WI38 (cell line): Measurements from ENCODE around the gene EBF3.

Experiments
- H3K4me3 ChIP-seq: 2 replicates; pipeline ENCODE4 v1.5.1; 2011; ENCODE audit warnings: low read depth, mild to moderate bottlenecking, control low read depth, low read length
- CTCF ChIP-seq: IDR thresholded peaks from 2 replicates; pipeline ENCODE4 v1.5.1; 2012; ENCODE audit warnings: low read depth, mild to moderate bottlenecking, control low read depth, low read length

The EBF3 gene

GRCh38 chr10:129898706-129899268 lies 65.3 kb downstream of the EBF3 start:
- no peak for TF ChIP-seq CTCF
- H3K4me3 ChIP-seq = no peak overlapping the region

GRCh38 chr10:129897871-129898626 lies 66.0 kb downstream of the EBF3 start:
- no peak overlapping the region for H3K4me3 ChIP-seq
- no peak for TF ChIP-seq CTCF

DNA sequence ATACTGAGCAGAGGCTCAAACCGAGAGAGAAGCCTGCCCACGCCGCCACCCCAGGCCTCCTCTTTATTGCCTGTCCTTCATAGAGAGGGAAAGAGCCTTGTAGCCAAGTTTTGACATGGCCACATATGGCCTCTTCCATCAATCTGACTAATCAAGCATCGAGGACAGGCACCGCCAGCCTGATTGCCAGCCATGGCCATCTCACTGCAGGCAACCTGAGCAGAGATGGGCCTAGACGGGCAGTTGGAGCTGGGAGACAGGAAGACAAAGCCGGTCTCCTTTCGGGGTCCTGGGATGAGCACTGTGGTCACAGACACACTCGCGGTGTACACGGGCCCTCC lies 67.2 kb downstream of the EBF3 start:
- no peak overlapping the region for H3K4me3 ChIP-seq
- no peak for TF ChIP-seq CTCF

GRCh38 chr10:129896136-129896859 lies 67.8 kb downstream of the EBF3 start:
- no peak for TF ChIP-seq CTCF
- no peak overlapping the region for H3K4me3 ChIP-seq

DNA sequence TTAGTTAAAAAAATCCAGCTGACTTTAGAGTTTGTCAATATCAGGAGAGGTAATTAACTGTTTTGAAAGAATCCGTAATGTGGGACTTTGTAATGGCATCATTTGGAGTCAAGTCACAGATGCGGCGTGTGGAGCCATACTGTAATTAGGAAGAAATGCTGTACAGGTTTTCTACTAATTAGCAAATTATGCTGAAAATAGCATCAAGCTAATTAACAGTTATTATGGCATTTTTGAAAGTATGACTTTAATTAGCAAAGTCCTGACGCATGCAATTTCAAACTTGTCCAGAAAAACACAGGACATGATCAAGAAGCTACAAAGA lies 68.3 kb downstream of the EBF3 start:
- TF ChIP-seq CTCF = no peak
- H3K4me3 ChIP-seq = no peak overlapping the region

- H3K4me3 ChIP-seq = no peak overlapping the region
- TF ChIP-seq CTCF = no peak
Measured at GRCh38 chr10:129894698-129895097, 69.4 kb downstream of the EBF3 start.
